CD1c-positive myeloid dendritic cell (primary cell): ENCODE measurements around the gene CAPN15.

Source experiments
- DNase-seq: peaks from one replicate; pipeline ENCODE4 v3.0.0-alpha.2; 2016; ENCODE audit errors: extremely low spot score

The CAPN15 gene

GRCh38 chr16:561413-561794, 33.9 kb downstream of the CAPN15 start:
- DNase-seq = no peak

- no peak for DNase-seq
Observed at GRCh38 chr16:561957-562938, 34.7 kb downstream of the CAPN15 start.

- DNase-seq = no peak
Observed at GRCh38 chr16:563072-563644, 35.6 kb downstream of the CAPN15 start.

GRCh38 chr16:564690-565418, 37.3 kb downstream of the CAPN15 start:
- DNase-seq = no peak

- no peak for DNase-seq
Observed at GRCh38 chr16:565419-566330, 38.2 kb downstream of the CAPN15 start.

- peak; percentile 45 for DNase-seq
Observed at GRCh38 chr16:566475-567372, 39.2 kb downstream of the CAPN15 start, which contains the start of gene NHLRC4. NHLRC4 (plus strand) TSS chr16:567005; CDS start chr16:568048, 1,043 bp downstream.

GRCh38 chr16:567373-568256, 40.1 kb downstream of the CAPN15 start:
- DNase-seq = no peak

- no peak for DNase-seq
Observed at GRCh38 chr16:568401-569258, 41.1 kb downstream of the CAPN15 start.

GRCh38 chr16:569445-570254, 42.1 kb downstream of the CAPN15 start, which contains the start of gene PIGQ:
PIGQ (plus strand) TSS chr16:569968; CDS start chr16:574075, 4,107 bp downstream.
- DNase-seq = peak; percentile 71

- no peak for DNase-seq
Observed at GRCh38 chr16:572865-573650, 45.5 kb downstream of the CAPN15 start.

- no peak for DNase-seq
Observed at GRCh38 chr16:574021-574760, 46.7 kb downstream of the CAPN15 start.

- no peak for DNase-seq
Observed at GRCh38 chr16:575354-576196, 48.1 kb downstream of the CAPN15 start.

- DNase-seq = no peak
Observed at GRCh38 chr16:576197-576822, 48.8 kb downstream of the CAPN15 start.

- no peak for DNase-seq
Observed at GRCh38 chr16:576823-577201, 49.3 kb downstream of the CAPN15 start.
